GM12874 (cell line): ENCODE data around the gene CHMP2A.
A peak's percentile ranks its signal among the peaks of the same experiment; 100 is the strongest.

Experiments
- TF ChIP-seq, protein P1 (sequence below): IDR thresholded peaks from 2 replicates; pipeline ENCODE4 v1.5.1; 2011; ENCODE audit warnings: low read depth, mild to moderate bottlenecking, control low read depth, low read length, moderate library complexity; ENCODE audit not compliant: insufficient read depth

The CHMP2A gene

DNA sequence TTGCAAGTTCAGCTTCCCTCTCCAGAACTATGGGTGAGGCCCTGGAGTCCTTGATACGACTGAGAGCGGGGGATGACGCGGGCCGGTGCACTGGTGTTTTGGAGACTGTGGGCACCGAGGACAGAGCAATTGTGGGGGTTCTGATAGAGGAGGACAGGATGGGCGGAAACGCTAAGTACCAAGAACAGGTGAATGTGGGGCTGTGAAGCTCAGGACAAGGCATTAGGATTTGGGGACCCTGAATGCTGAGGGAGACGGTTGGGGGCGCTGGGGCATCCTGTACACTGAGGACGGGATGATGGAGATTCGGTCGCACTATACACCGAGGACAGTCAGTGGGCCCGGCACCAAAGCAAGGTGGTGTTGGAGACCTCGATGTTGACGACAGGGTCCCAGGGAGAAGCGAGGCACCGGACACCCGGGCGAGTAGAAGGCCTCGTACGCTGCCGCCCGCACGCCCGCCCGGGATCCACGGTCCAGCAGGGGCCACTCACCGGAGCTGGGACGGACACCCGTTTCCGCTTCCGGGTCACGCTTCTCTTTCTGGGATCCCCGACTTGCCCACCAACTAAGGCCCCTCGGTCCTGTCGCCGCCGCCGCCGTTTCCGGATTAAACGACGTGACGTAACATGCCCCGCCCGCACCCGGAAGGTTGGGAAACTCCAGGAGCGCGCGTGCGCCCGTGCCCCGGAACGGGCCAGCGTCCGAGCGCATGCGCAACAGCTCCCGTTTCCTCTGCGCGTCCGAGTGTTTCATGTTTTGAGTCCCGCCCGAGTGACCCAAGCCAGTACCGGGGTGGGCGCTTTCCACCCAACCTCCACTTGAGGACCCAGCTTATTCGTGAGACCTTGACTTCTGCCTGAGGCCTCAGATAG lies at the start of gene CHMP2A:
TSS of gene CHMP2A (minus strand) at position 612 of the 875 bp plus-strand sequence. CDS start 893 bp downstream, outside the sequence.
- TF ChIP-seq, protein P1, sequence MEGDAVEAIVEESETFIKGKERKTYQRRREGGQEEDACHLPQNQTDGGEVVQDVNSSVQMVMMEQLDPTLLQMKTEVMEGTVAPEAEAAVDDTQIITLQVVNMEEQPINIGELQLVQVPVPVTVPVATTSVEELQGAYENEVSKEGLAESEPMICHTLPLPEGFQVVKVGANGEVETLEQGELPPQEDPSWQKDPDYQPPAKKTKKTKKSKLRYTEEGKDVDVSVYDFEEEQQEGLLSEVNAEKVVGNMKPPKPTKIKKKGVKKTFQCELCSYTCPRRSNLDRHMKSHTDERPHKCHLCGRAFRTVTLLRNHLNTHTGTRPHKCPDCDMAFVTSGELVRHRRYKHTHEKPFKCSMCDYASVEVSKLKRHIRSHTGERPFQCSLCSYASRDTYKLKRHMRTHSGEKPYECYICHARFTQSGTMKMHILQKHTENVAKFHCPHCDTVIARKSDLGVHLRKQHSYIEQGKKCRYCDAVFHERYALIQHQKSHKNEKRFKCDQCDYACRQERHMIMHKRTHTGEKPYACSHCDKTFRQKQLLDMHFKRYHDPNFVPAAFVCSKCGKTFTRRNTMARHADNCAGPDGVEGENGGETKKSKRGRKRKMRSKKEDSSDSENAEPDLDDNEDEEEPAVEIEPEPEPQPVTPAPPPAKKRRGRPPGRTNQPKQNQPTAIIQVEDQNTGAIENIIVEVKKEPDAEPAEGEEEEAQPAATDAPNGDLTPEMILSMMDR, result no peak

GRCh38 chr19:58586133-58586765 lies 31.3 kb upstream of the CHMP2A start:
- TF ChIP-seq, protein P1, result no peak

- TF ChIP-seq, protein P1, result no peak
Observed at GRCh38 chr19:58585442-58586132, 30.7 kb upstream of the CHMP2A start.

DNA sequence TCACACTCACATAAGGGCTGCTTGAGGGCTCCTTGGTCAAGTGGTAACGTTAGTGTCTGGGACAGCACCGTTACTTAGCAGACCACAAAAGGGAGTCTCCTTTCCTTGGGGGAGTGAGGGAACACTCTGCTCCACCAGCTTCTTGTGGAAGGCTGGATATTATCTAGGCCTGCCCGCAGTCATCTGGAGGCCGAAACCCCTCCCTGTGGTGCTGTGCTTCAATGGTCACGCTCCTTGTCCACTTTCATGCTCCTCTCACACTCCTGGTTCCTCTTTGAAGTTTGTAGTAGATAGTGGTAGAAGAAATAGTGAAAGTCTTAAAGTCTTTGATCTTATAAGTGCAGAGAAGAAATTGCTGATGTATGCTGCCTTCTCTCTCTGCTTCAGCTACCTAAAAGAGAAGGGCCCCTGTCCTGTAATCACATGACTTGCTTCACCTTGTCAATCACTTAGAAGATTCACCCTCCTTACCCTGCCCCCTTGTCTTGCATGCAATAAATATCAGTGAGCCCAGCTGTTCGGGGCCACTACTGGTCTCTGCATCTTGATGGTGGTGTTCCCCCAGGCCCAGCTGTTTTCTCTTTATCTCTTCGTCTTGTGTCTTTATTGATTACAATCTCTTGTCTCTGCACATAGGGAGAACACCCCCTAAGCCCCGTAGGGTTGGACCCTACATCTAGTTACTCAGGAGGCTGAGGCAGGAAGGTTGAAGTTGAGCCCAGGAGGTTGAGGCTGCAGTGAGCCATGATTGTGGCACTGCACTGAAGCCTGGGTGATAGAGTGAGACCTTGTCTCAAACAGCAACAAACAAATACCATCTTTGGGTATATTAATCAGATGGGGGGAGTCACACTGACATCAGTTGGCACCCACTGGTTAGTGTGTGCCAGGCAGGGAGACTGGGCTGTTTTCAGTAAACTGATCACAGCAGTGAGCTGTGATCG lies 29.9 kb upstream of the CHMP2A start:
- TF ChIP-seq, protein P1, result no peak

GRCh38 chr19:58582985-58583384 lies 28.1 kb upstream of the CHMP2A start:
- TF ChIP-seq, protein P1, result no peak

DNA sequence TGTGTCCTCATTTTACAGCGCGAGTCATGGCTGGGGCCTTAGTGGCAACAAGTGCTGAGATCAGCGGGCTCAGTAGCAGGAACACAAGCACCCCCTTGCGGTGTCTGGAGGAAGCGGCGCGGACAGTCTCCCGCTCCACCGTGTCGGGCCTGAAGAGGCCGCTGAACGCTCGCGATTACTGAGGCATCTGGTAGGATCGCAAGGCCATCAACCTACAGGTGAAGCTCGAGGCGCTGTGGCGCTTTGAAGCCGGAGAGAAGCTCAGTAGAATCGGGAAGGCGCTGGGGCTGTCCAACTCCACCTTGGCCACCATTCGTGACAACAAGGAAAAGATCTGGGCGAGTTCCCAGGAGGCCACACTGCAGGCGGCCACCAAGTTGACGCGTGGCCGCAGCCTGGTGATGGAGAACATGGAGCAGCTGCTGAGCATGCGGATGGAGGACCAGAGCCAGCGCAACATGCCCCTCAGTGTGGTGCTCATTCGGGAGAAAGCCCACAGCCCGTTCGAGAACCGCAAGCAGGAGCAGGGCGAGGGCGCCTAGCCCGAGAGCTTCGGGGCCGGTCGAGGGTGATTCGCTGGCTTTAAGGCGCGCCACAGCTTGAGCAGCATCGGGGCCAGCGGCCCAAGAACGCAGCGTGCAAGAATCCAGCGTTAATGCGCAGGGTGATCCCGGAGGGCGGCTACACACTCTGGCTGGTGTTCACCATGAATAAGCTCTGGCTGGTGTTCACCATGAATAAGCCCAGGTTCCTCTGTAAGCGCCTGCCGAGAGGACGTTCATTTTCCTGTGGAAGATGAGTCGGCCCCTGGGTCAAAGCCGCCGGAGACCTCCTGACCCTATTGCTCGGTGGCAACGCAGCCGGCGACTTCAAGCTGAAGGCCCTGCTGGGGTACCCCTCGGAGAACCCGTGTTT lies 26.6 kb upstream of the CHMP2A start:
- TF ChIP-seq, protein P1, result peak; percentile 100
